Neuronal stem cell (in vitro differentiated cells): Measurements from ENCODE around the gene KDM6A.

ENCODE experiments used
- DNase-seq: peaks from one replicate; pipeline ENCODE4 v3.0.0-alpha.2; 2013; ENCODE audit warnings: low spot score
- H2AFZ ChIP-seq: one replicate; pipeline ENCODE4 v1.6.1; 2013; ENCODE audit warnings: mild to moderate bottlenecking, low read length, inconsistent platforms
- H2AK5ac ChIP-seq: 2 replicates; pipeline ENCODE4 v1.6.1; 2013; ENCODE audit warnings: low read depth, mild to moderate bottlenecking, inconsistent platforms, low read length, moderate library complexity, mixed read lengths
- H2BK120ac ChIP-seq: 2 replicates; pipeline ENCODE4 v1.6.1; 2013; ENCODE audit warnings: low read depth, mild to moderate bottlenecking, inconsistent platforms, low read length, moderate library complexity, mixed read lengths
- H2BK12ac ChIP-seq: one replicate; pipeline ENCODE4 v1.6.1; 2013; ENCODE audit warnings: low read length, inconsistent platforms
- H2BK15ac ChIP-seq: 2 replicates; pipeline ENCODE4 v1.6.1; 2013; ENCODE audit warnings: mild to moderate bottlenecking, low read length, inconsistent platforms, mixed read lengths
- H2BK5ac ChIP-seq: one replicate; pipeline ENCODE4 v1.6.1; 2013; ENCODE audit warnings: inconsistent platforms, mild to moderate bottlenecking, low read length, moderate library complexity
- H3K14ac ChIP-seq: one replicate; pipeline ENCODE4 v1.6.1; 2013; ENCODE audit warnings: low read length, inconsistent platforms
- H3K18ac ChIP-seq: 2 replicates; pipeline ENCODE4 v1.6.1; 2013; ENCODE audit warnings: low read length, inconsistent platforms
- H3K23ac ChIP-seq: 2 replicates; pipeline ENCODE4 v1.6.1; 2013; ENCODE audit warnings: low read depth, mild to moderate bottlenecking, mixed read lengths, low read length, inconsistent platforms; ENCODE audit not compliant: poor library complexity
- H3K27ac ChIP-seq: replicated peaks from 3 replicates; pipeline ENCODE4 v1.5.1; 2013; ENCODE audit warnings: low read length, inconsistent platforms
- H3K27me3 ChIP-seq, 3 experiments: 2 replicates each; pipeline ENCODE4 v1.6.1; 2013; ENCODE audit warnings: low read length in 3 of 3, mild to moderate bottlenecking in 2 of 3, inconsistent platforms in 1 of 3, low read depth in 1 of 3, mixed read lengths in 1 of 3, moderate library complexity in 1 of 3; ENCODE audit not compliant: control insufficient read depth in 3 of 3, insufficient read depth in 3 of 3
- H3K36me3 ChIP-seq, 2 donors: replicated peaks in 1 of 2; 2 replicates each; pipeline ENCODE4 v1.6.1; 2013; ENCODE audit warnings: low read length in 2 of 2; ENCODE audit not compliant: control insufficient read depth in 2 of 2, insufficient read depth in 2 of 2
- H3K4ac ChIP-seq: 2 replicates; pipeline ENCODE4 v1.6.1; 2013; ENCODE audit warnings: inconsistent platforms, mild to moderate bottlenecking, low read length, moderate library complexity
- H3K4me1 ChIP-seq, 2 donors: 1 replicate in 1 of 2; 2 replicates in 1 of 2; pipeline ENCODE4 v1.6.1; 2013; ENCODE audit warnings: low read length in 2 of 2, low read depth in 1 of 2; ENCODE audit not compliant: control insufficient read depth in 2 of 2, insufficient read depth in 1 of 2
- H3K4me2 ChIP-seq: one replicate; pipeline ENCODE4 v1.6.1; 2013; ENCODE audit warnings: mild to moderate bottlenecking, low read length, inconsistent platforms; ENCODE audit not compliant: insufficient read depth, poor library complexity, severe bottlenecking
- H3K4me3 ChIP-seq, 2 donors: 2 replicates each; pipeline ENCODE4 v1.5.1; 2013; ENCODE audit warnings: low read length in 2 of 2, mild to moderate bottlenecking in 2 of 2, inconsistent platforms in 1 of 2, moderate library complexity in 1 of 2
- H3K79me1 ChIP-seq: one replicate; pipeline ENCODE4 v1.6.1; 2013; ENCODE audit warnings: low read depth, mild to moderate bottlenecking, inconsistent platforms, low read length, moderate library complexity
- H3K9ac ChIP-seq: one replicate; pipeline ENCODE4 v1.6.1; 2013; ENCODE audit warnings: mild to moderate bottlenecking, low read depth, low read length, inconsistent platforms; ENCODE audit not compliant: poor library complexity
- H3K9me3 ChIP-seq, 2 donors: replicated peaks in 1 of 2; 2 replicates each; pipeline versions ENCODE3 to v1.6.1; 2013; ENCODE audit warnings: low read length in 2 of 2, mild to moderate bottlenecking in 2 of 2, inconsistent platforms in 1 of 2, low read depth in 1 of 2, mixed read lengths in 1 of 2, moderate library complexity in 1 of 2; ENCODE audit not compliant: control insufficient read depth in 2 of 2, insufficient read depth in 1 of 2
- H4K8ac ChIP-seq: one replicate; pipeline ENCODE4 v1.6.1; 2013; ENCODE audit warnings: low read depth, mild to moderate bottlenecking, inconsistent platforms, low read length, moderate library complexity
- H4K91ac ChIP-seq: one replicate; pipeline ENCODE4 v1.6.1; 2013; ENCODE audit warnings: low read length, low read depth, mild to moderate bottlenecking, inconsistent platforms; ENCODE audit not compliant: poor library complexity
- WGBS, 2 donors: extraction: QIAGEN DNeasy Blood & Tissue Kit; methylation state at CpG; one replicate each; pipeline ENCODE4 v1.1.7; 2013; ENCODE audit warnings: missing lambda C conversion rate in 2 of 2, mixed read lengths in 1 of 2; ENCODE audit not compliant: insufficient read length in 2 of 2, insufficient replicate concordance in 1 of 2; ENCODE audit errors: extremely low coverage in 2 of 2; 5-methylcytosine and 5-hydroxymethylcytosine counted together

Gene KDM6A

DNA sequence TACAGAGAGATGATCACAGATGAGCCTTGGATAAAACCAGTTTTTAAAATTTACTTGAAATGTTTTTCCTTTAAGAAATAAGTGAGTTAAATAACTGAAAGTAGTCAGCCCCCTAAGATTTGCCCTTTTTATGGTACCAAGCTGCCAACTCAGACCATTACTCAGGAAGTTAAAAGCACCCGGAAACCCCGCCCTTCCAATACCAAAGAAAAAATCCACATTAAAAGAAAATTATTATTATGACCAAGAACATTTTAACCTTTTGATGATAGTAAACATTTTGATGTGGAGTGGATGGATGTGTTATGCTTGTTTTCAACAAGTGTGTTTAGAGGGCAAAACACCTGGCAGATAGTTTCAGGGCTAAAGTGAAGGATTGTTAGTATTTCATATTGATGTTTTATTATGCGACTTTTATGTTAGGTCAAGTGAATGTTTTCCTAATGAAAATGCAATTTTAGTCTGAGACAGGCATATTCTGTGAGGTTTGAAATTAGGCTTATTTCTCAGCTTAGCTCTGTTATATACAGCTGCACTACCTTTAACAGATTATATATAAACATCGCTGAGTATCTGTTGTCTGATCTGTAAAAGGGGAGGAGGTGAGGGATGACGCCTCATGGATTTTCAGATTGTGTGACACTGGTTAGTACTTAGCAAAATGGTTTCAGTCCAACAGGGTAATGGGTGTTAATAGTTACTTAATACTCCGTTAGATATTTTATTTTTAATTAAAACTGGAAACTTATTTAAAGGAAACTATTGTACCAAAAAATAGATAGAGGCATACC, 89.0 kb downstream of the KDM6A start:
- no peak overlapping the region for H3K14ac ChIP-seq
- no peak overlapping the region for H4K91ac ChIP-seq
- H3K4me1 ChIP-seq, result no peaks in the 10 kb centered on the region
- no peaks in the 10 kb centered on the region for H3K27me3 ChIP-seq
- no peak overlapping the region for H2AFZ ChIP-seq
- no peak overlapping the region for H3K23ac ChIP-seq
- no peak overlapping the region for H3K4ac ChIP-seq
- H3K9me3 ChIP-seq, result no peaks in the 10 kb centered on the region
- no peak overlapping the region for H2BK120ac ChIP-seq
- H3K4me2 ChIP-seq, result no peak overlapping the region
- no peak overlapping the region for H2BK15ac ChIP-seq
- no peak overlapping the region for H2BK12ac ChIP-seq
- no peak for DNase-seq
- peaks cover 2 to 14% of the 10 kb centered on the region in 2 donors for H3K36me3 ChIP-seq
- no peaks in the 10 kb centered on the region for H3K79me1 ChIP-seq
- H3K9ac ChIP-seq, result no peak overlapping the region
- H3K18ac ChIP-seq, result no peak overlapping the region
- no peak overlapping the region for H4K8ac ChIP-seq
- WGBS, 2 donors, result no CpG with 5 or more reads among the region's 6 CpGs
- no peak overlapping the region for H2BK5ac ChIP-seq
- no peak overlapping the region for H3K27ac ChIP-seq
- H3K4me3 ChIP-seq, result no peak overlapping the region
- no peak overlapping the region for H2AK5ac ChIP-seq

DNA sequence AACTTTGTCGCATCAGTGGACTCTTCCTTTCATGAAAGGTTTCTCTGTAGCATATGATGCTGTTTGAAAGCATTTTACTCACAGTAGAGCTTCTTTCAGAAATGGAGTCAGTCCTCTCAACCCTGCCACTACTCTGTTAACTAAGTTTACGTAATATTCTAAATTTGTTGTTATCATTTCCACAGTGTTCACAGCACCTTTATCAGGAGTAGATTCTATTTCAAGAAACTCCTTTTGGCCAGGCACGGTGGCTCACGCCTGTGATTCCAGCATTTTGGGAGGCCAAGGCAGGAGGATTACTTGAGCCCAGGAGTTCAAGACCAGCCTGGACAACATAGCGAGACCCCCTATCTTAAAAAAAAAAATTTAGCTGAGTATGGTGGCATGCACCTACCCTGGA, 90.0 kb downstream of the KDM6A start:
- whole genome bisulfite sequencing, 2 donors, result no CpG with 5 or more reads among the region's 5 CpGs
- DNase-seq, result no peak
- no peak overlapping the region for H2BK120ac ChIP-seq
- H3K4ac ChIP-seq, result no peak overlapping the region
- no peaks in the 10 kb centered on the region for H3K9me3 ChIP-seq
- no peak overlapping the region for H2AK5ac ChIP-seq
- H2BK12ac ChIP-seq, result no peak overlapping the region
- peaks cover 2 to 14% of the 10 kb centered on the region in 2 donors for H3K36me3 ChIP-seq
- H3K18ac ChIP-seq, result no peak overlapping the region
- H2BK5ac ChIP-seq, result no peak overlapping the region
- no peaks in the 10 kb centered on the region for H3K4me1 ChIP-seq
- H3K27me3 ChIP-seq, result no peaks in the 10 kb centered on the region
- H3K14ac ChIP-seq, result no peak overlapping the region
- H4K8ac ChIP-seq, result no peak overlapping the region
- H2BK15ac ChIP-seq, result no peak overlapping the region
- H3K79me1 ChIP-seq, result no peaks in the 10 kb centered on the region
- H3K9ac ChIP-seq, result no peak overlapping the region
- H3K4me2 ChIP-seq, result no peak overlapping the region
- no peak overlapping the region for H4K91ac ChIP-seq
- no peak overlapping the region for H3K27ac ChIP-seq
- no peak overlapping the region for H3K23ac ChIP-seq
- H3K4me3 ChIP-seq, result no peak overlapping the region
- H2AFZ ChIP-seq, result no peak overlapping the region

DNA sequence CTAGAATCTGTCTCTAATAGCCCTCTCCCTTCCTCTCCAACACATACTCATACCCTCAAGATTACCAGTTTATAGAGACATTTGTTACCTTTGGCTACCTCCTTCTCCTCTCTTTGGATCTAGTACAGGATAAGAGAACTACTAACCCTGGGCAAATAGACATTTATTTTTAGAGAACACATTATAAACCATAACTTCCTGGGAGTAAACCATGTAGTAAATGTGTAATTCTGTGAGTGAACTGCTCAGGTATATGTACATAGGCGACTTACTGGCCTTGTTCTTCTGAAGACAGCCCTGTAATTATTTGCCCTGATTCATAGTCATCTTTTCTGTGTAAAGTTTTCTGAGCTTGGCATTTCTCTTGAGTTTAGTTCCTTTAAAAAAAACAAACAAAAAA, 94.2 kb downstream of the KDM6A start:
- no peak overlapping the region for H3K4me2 ChIP-seq
- WGBS, 2 donors, result no CpG with 5 or more reads among the region's 1 CpG
- H3K9me3 ChIP-seq, result no peaks in the 10 kb centered on the region
- DNase-seq, result no peak
- no peak overlapping the region for H2AFZ ChIP-seq
- H4K8ac ChIP-seq, result no peak overlapping the region
- no peak overlapping the region for H2BK12ac ChIP-seq
- no peaks in the 10 kb centered on the region for H3K79me1 ChIP-seq
- no peak overlapping the region for H3K14ac ChIP-seq
- H3K4me3 ChIP-seq, result no peak overlapping the region
- no peak overlapping the region for H3K27ac ChIP-seq
- no peak overlapping the region for H2BK5ac ChIP-seq
- H3K4ac ChIP-seq, result no peak overlapping the region
- H4K91ac ChIP-seq, result no peak overlapping the region
- peaks cover 2 to 11% of the 10 kb centered on the region in 2 donors for H3K36me3 ChIP-seq
- no peak overlapping the region for H3K9ac ChIP-seq
- no peak overlapping the region for H2AK5ac ChIP-seq
- H2BK120ac ChIP-seq, result no peak overlapping the region
- no peaks in the 10 kb centered on the region for H3K4me1 ChIP-seq
- H3K27me3 ChIP-seq, result no peaks in the 10 kb centered on the region
- H3K23ac ChIP-seq, result no peak overlapping the region
- no peak overlapping the region for H3K18ac ChIP-seq
- no peak overlapping the region for H2BK15ac ChIP-seq

DNA sequence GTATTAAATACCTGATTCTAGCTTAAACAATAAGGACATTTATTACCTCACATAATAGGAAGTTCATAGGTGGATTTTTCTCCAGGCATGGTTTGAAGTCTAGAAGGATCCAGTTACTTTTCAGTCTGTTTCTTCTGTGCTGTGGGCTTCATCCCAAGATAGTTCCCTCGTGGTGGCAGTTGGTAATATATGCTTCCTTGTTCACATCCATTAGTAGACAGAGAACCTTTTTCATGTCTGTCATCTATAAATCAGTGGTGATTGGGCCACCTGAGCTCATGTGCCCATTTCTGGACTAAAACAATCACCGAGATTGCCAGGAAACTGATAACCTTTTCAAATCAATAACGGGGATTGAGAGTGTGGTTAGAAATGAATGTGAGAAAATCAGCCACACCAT, 97.7 kb downstream of the KDM6A start:
- Histone ChIP-seq H3K27ac (no peak overlapping the region), H3K4me1 (no peaks in the 10 kb centered on the region), H3K14ac (no peak overlapping the region), H4K8ac (no peak overlapping the region), H3K4ac (no peak overlapping the region), H2BK5ac (no peak overlapping the region), H3K27me3 (no peaks in the 10 kb centered on the region), H2AFZ (no peak overlapping the region), H2BK120ac (no peak overlapping the region), H3K18ac (no peak overlapping the region), H2BK12ac (no peak overlapping the region), H3K9ac (no peak overlapping the region), H4K91ac (no peak overlapping the region), H3K23ac (no peak overlapping the region), H2AK5ac (no peak overlapping the region), H3K79me1 (no peaks in the 10 kb centered on the region), H3K4me2 (no peak overlapping the region), H3K36me3 (no peaks in the 10 kb centered on the region), H2BK15ac (no peak overlapping the region), H3K9me3 (peaks cover 0 to 9% of the 10 kb centered on the region in 2 donors), H3K4me3 (no peak overlapping the region)
- no peak for DNase-seq
- no CpG with 5 or more reads among the region's 3 CpGs for WGBS, 2 donors
